Activated naive CD4-positive, alpha-beta T cell treated with anti-CD3 and anti-CD28 coated beads, Interleukin-2, amount 50 U/mL, for 24 hours (primary cell): ENCODE measurements around the gene SIGLEC12.
A peak's percentile ranks its signal among the peaks of the same experiment; 100 is the strongest.
"Not testable (repeated sequence)": the region's sequence is repeated elsewhere in the genome, so short reads cannot be mapped to it uniquely, and the experiment has no call there.

Experiments used
- H3K27ac Mint-ChIP-seq: one replicate; pipeline ENCODE4 v1.8.0; 2021; ENCODE audit warnings: mild to moderate bottlenecking, mixed read lengths
- H3K27me3 Mint-ChIP-seq: one replicate; pipeline ENCODE4 v1.8.0; 2021; ENCODE audit warnings: mixed read lengths
- H3K36me3 Mint-ChIP-seq: one replicate; pipeline ENCODE4 v1.8.0; 2021; ENCODE audit warnings: mixed read lengths
- H3K4me1 Mint-ChIP-seq: one replicate; pipeline ENCODE4 v1.8.0; 2021; ENCODE audit warnings: mixed read lengths
- H3K4me3 Mint-ChIP-seq: one replicate; pipeline ENCODE4 v1.8.0; 2021; ENCODE audit warnings: mild to moderate bottlenecking, mixed read lengths
- H3K9me3 Mint-ChIP-seq: one replicate; pipeline ENCODE4 v1.8.0; 2021; ENCODE audit warnings: mixed read lengths

Gene SIGLEC12

DNA sequence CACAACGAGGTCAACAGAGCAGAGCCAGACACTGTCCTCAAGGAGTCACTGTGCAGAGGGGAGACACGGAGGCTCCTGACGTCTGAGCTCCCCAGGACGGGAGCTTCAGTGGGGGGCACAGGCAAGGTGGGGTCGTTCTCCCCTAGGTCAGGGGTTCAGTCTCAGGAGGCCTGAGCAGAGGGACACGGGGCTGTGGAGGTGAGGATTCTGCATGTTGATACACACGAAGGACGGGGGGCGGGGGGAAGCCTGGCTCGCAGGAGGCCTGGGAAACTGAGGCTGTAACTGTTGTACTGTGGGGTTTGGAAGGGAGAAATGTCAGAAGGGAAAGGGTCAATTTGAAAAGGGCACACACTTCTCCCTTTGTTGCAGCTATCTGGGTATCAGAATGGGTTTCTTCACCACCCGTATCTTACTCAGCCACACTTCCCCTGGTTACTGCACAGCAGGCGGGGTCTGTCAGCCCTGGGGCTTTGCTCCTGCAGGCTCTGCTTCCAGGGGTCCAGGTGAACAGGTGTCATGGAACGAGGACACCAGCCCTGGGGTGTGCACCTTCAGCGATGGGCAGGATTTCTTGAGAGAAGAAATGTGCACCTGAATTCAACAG lies 42.6 kb downstream of the SIGLEC12 start:
- Mint-ChIP-seq H3K36me3 (no peaks in the 10 kb centered on the region), H3K9me3 (no peaks in the 10 kb centered on the region), H3K4me1 (peaks cover 5% of the 10 kb centered on the region), H3K27ac (peak overlapping the region; percentile 23), H3K27me3 (peaks cover 6% of the 10 kb centered on the region), H3K4me3 (no peak overlapping the region)

DNA sequence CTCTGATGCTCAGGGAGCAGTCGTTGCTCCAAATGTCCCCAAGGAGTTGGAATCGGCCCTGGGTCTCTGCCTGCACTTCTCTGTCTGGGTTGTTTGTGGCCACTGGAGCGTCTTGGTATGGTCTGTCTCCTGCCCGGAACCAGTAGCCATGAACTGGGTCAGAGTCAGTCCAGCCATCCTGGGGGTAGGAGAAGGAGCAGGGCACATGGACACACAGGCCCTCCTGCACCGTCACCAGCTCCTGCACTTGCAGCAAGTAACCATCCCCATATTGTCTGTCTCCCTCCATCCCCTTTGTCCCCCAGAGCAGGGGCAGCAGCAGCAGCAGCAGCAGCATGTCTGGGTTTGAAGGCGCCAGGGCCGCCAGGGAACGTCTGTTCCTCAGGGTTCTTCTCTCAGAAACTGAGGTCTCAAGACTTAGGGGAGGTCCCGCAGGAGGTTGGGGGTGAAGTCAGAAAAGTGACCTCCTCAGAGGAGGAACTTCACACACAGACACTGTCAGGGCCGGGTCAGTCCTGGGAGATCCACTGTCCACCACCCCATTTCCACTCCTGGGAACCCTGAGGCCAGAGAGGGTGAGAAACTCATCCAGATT lies 43.5 kb downstream of the SIGLEC12 start, which contains the start of gene SIGLEC8:
Gene SIGLEC8 (minus strand): TSS at position 404 of the 595 bp plus-strand sequence. CDS start 67 bp downstream, at position 337.
- Mint-ChIP-seq H3K27ac (peak within 1 kb of the TSS; percentile 23), H3K4me1 (peaks cover 4% of the 10 kb centered on the region), H3K36me3 (no peaks in the 10 kb centered on the region), H3K4me3 (no peak within 1 kb of the TSS), H3K9me3 (no peaks in the 10 kb centered on the region), H3K27me3 (peaks cover 3% of the 10 kb centered on the region)

- Mint-ChIP-seq H3K27me3 (peaks cover 2% of the 10 kb centered on the region), H3K27ac (no peak overlapping the region), H3K4me3 (no peak overlapping the region), H3K4me1 (no peaks in the 10 kb centered on the region), H3K9me3 (no peaks in the 10 kb centered on the region), H3K36me3 (no peaks in the 10 kb centered on the region)
Measured at GRCh38 chr19:51457351-51458013, 44.1 kb downstream of the SIGLEC12 start.

DNA sequence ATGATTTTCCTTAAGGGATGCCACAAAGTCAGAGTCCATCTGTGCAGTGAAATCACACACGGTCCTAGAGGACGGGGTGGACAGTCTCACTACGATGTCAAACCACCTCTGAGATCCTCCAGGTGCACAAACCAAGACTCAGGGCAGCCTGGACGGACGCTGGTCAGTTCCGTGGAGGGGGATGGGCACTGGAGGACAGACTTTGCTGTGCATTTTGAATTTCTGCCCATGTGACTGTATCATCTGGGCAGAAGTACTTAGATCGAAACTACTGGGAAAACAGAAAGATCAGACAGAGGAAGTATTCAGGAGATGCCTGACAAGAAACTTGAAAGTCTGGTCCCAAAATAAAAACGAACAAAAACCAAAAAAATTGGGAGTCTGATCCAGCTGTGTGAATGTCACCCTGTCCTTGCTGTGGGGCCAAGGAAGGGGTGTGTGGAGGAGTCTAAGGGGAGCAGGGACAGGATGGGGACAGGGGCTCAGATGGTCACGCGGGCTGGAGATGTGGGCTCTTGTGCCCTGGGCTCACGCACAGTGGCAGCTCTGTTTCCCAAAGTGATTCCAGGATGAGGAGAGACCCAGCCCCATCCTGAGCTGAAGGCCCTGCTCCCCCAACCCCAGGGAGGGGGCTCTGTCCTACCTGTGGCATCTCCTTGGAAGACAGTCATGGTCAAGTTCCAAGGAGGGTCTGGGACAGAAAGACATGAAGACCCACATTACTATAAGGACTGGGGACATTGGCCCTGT lies 44.9 kb downstream of the SIGLEC12 start:
- no peaks in the 10 kb centered on the region for H3K27me3 Mint-ChIP-seq
- no peak overlapping the region for H3K4me3 Mint-ChIP-seq
- H3K9me3 Mint-ChIP-seq = no peaks in the 10 kb centered on the region
- H3K4me1 Mint-ChIP-seq = no peaks in the 10 kb centered on the region
- H3K36me3 Mint-ChIP-seq = no peaks in the 10 kb centered on the region
- H3K27ac Mint-ChIP-seq = no peak overlapping the region

DNA sequence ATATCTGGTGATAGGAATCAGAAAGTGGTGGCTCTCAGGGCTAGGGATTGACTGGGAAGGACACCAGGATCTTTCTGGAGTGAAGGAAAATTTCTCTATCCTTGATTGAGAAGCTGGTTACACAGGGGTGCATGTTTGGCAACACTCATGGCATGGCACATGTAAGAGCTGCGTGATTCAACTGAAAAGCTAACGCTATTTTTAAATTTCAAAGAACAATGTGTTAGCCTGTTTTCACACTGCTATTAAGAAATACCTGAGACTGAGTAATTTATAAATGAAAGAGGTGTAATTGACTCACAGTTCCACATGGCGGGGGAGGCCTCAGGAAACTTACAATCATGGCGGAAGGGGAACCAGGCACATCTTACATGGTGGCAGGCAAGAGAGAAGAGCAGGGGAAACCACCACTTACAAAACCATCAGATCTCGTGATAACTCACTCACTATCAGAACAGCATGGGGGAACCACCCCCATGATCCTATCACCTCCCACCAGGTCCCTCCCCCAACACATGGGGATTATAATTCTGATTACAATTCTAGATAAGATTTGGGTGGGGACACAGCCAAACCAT lies 50.8 kb downstream of the SIGLEC12 start:
- Mint-ChIP-seq H3K36me3 (peaks cover 2% of the 10 kb centered on the region), H3K9me3 (peaks cover 5% of the 10 kb centered on the region), H3K4me1 (peaks cover 33% of the 10 kb centered on the region), H3K27me3 (no peaks in the 10 kb centered on the region), H3K27ac (peak overlapping the region; percentile 19), H3K4me3 (no peak overlapping the region)

DNA sequence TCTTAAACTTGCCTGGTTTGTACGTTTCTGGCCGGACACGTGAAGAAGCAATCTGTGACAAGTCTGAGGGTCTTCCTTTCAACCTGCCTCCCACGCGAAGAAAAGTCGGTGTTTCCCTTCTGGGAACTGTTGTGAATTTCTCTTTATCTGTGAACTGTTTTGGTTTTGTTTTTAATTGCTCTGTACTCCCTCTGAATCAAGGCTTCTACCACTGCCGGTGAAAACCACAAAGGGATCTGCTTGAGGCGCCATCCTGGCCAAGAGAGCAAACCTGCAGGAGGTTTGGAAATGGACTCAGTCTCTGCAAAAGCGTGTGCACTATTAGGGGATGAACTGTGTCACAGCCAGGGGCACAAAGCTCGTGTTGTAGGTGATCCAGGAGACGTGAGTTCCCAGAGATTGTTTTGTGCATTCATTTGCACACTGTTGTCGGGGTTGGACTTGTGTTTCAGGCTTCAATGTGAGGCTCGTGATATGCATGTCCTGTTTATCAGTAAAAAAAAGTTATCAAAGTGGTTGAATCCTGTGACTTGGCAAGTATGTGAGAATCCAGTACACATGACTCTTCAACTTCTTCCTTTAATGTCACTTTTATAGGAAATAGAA lies 53.1 kb downstream of the SIGLEC12 start:
- Mint-ChIP-seq H3K9me3 (peaks cover 5% of the 10 kb centered on the region), H3K27me3 (no peaks in the 10 kb centered on the region), H3K4me1 (peaks cover 34% of the 10 kb centered on the region), H3K27ac (peak overlapping the region; percentile 3), H3K4me3 (peak overlapping the region; percentile 41), H3K36me3 (peaks cover 2% of the 10 kb centered on the region)

DNA sequence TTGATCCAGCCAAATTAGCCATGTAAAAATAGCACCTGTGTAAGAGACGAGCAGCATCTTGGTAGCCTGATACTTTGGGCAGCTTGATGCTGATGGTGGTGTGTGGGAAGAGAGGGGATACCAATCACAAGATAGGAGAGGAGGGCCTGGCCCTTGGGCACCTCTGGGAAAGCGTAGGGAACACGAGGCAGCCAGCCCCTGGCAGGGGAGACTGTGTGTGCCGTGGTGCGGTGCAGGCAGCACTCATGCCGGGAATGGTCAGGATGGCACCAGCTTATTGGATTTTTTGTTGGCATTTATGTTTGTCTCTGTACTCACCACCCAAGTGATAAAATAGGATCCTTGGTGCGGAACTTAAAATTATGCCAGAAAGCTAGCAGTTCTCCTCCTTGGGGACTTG lies 53.6 kb downstream of the SIGLEC12 start:
- H3K27ac Mint-ChIP-seq = peak overlapping the region; percentile 3
- peaks cover 3% of the 10 kb centered on the region for H3K36me3 Mint-ChIP-seq
- H3K4me1 Mint-ChIP-seq = peaks cover 39% of the 10 kb centered on the region
- H3K4me3 Mint-ChIP-seq = peak overlapping the region; percentile 41
- H3K27me3 Mint-ChIP-seq = no peaks in the 10 kb centered on the region
- peaks cover 5% of the 10 kb centered on the region for H3K9me3 Mint-ChIP-seq

DNA sequence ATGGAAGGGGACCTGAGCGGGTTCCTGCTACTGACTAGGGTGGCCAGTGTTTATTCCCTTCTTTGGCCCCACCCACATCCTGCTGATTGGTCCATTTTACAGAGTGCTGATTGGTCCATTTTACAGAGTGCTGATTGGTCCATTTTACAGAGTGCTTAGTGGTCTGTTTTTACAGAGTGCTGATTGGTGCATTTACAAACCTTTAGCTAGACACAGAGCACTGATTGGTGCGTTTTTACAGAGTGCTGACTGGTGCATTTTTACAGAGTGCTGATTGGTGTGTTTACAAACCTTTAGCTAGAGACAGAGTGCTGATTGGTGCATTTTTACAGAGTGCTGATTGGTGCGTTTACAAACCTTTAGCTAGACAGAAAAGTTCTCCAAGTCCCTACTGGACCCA lies 54.1 kb downstream of the SIGLEC12 start:
- H3K36me3 Mint-ChIP-seq, H3K4me3 Mint-ChIP-seq, H3K27me3 Mint-ChIP-seq, H3K27ac Mint-ChIP-seq, H3K9me3 Mint-ChIP-seq: not testable (repeated sequence)
- peaks cover 44% of the 10 kb centered on the region for H3K4me1 Mint-ChIP-seq

DNA sequence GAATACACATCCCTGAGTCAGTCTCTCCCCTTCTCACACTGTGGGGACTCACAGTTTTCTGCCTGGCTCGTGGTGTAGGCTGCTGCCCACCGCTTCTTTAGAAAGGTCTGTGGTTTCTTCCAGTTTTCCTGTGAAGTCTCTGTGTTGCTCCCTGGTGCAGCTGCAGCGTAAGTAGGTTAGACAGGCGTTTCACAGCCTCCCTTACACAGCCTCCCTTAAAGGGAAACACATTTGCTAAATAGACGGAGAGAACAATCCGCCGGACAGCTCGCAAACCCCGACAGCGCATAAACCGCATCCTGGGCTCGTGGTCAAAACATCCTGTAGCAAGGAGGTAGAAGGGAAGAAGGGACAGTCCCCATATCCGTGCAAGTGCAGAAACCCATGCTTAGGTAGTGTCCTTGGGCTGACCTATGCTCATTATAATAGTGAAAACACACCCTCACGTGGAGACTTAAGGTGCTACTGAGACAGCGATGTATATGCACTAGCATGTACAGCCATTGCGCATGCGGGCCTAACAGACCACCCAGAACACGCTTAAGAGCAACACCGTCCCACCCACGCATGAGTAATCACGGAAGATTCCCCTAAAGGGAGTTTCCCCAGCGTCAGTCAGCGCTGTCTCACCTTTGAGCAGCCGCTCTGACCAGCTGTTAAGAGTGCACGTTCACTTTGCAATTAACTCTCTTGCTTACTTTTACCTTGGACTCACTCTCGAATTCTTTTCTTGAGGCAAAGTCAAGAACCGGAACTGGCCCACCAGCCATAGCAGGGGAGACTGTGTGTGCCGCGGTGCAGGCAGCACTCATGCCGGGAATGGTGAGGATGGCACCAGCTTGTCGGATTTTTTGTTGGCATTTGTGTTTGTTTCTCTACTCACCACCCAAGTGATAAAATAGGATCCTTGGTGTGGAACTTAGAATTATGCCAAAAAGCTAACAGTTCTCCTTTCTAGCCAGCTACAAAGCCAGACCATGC lies 59.9 kb downstream of the SIGLEC12 start:
- no peaks in the 10 kb centered on the region for H3K27me3 Mint-ChIP-seq
- peak overlapping the region; percentile 95 for H3K27ac Mint-ChIP-seq
- peaks cover 1% of the 10 kb centered on the region for H3K36me3 Mint-ChIP-seq
- peak overlapping the region; percentile 85 for H3K4me3 Mint-ChIP-seq
- H3K4me1 Mint-ChIP-seq = peaks cover 53% of the 10 kb centered on the region
- H3K9me3 Mint-ChIP-seq = peaks cover 2% of the 10 kb centered on the region
